Lung (tissue), 12 donors: Measurements from ENCODE around the gene PARD3. TPM values are rescaled to one million over a fixed set of nuclear protein-coding genes. Genes with fewer than 3 reads are reported as not detected.

Source experiments
- ATAC-seq: fragments of 200-7000 bp; cut with Tn5 transposase; one replicate; pipeline ENCODE4 v1.9.1; 2020; ENCODE audit warnings: moderate number of reproducible peaks; ENCODE audit not compliant: insufficient read depth, low FRiP score
- DNase-seq, 3 donors: peaks; one replicate each; pipeline ENCODE4 v3.0.0-alpha.2; 2013 to 2017
- H3K27ac ChIP-seq, 2 donors: one replicate each; pipeline ENCODE4 v1.5.1; 2013; ENCODE audit warnings: mild to moderate bottlenecking in 2 of 2, moderate library complexity in 2 of 2, control low read depth in 1 of 2, inconsistent platforms in 1 of 2, low read depth in 1 of 2, low read length in 1 of 2
- H3K27me3 ChIP-seq, 3 donors: one replicate each; pipeline ENCODE4 v1.5.1; 2013; ENCODE audit warnings: low read length in 2 of 3; ENCODE audit not compliant: control insufficient read depth in 3 of 3, insufficient read depth in 3 of 3
- H3K36me3 ChIP-seq, 4 donors: one replicate each; pipeline ENCODE4 v1.5.1; 2013; ENCODE audit warnings: low read length in 4 of 4, mild to moderate bottlenecking in 1 of 4, moderate library complexity in 1 of 4; ENCODE audit not compliant: control insufficient read depth in 4 of 4, insufficient read depth in 4 of 4
- H3K4me1 ChIP-seq, 5 donors: one replicate each; pipeline ENCODE4 v1.5.1; 2013; ENCODE audit warnings: low read length in 5 of 5, mild to moderate bottlenecking in 2 of 5, moderate library complexity in 1 of 5; ENCODE audit not compliant: control insufficient read depth in 5 of 5, insufficient read depth in 5 of 5
- H3K4me3 ChIP-seq: one replicate; pipeline ENCODE4 v1.5.1; 2013; ENCODE audit warnings: mild to moderate bottlenecking, control low read depth, moderate library complexity
- H3K9ac ChIP-seq, 2 donors: one replicate each; pipeline ENCODE4 v1.5.1; 2013; ENCODE audit warnings: low read length in 2 of 2, control low read depth in 1 of 2; ENCODE audit not compliant: insufficient read depth in 1 of 2
- H3K9me3 ChIP-seq, 4 donors: one replicate each; pipeline ENCODE4 v1.5.1; 2013; ENCODE audit warnings: low read length in 3 of 4, mild to moderate bottlenecking in 1 of 4, moderate library complexity in 1 of 4; ENCODE audit not compliant: control insufficient read depth in 4 of 4, insufficient read depth in 3 of 4
- CTCF ChIP-seq: IDR thresholded peaks from 2 replicates; pipeline ENCODE4 v1.5.1; 2012; ENCODE audit warnings: mild to moderate bottlenecking; ENCODE audit errors: control extremely low read depth, extremely low read depth
- WGBS, 2 donors: extraction: QIAGEN DNeasy Blood & Tissue Kit; methylation state at CpG; one replicate each; pipeline ENCODE4 v1.1.7; 2013; 5-methylcytosine and 5-hydroxymethylcytosine counted together
- polyA plus RNA-seq, 2 donors: library from polyadenylated mRNA; stranded (reverse); fragments of 200-250 nt; gene quantifications; one replicate each; pipeline ENCODE4 v1.2.1, GENCODE V29; 2013
- total RNA-seq, 2 donors: library from RNA; depleted of rRNA in 1 of 2; stranded (reverse); fragments of >200 nt in 1 of 2; gene quantifications; one replicate each; pipeline ENCODE4 v1.2.1, GENCODE V29; 2014 to 2021
- donor health status: control.
- donor health status: control.
- donor health status: Bipolar disorder and iron deficiency.
- donor health status: healthy.
- donor health status: DM: yes; HTN: yes; CAD: no.

PARD3 gene
- total and polyA plus RNA-seq, 4 donors: 10.3 to 69.2 (median 27.6) TPM

GRCh38 chr10:34378297-34378696, 436.8 kb downstream of the PARD3 start:
- H3K27ac ChIP-seq: no peak overlapping the region
- ATAC-seq: no peak
- no peaks in the 10 kb centered on the region for H3K27me3 ChIP-seq
- H3K36me3 ChIP-seq: peaks cover 3 to 10% (median 5%) of the 10 kb centered on the region in 4 donors
- H3K4me1 ChIP-seq: peaks cover 0 to 3% (median 0%) of the 10 kb centered on the region in 5 donors
- no peak for TF ChIP-seq CTCF
- DNase-seq: no peak
- no peak overlapping the region for H3K9ac ChIP-seq
- H3K9me3 ChIP-seq: peaks cover 0 to 2% (median 0%) of the 10 kb centered on the region in 4 donors
- H3K4me3 ChIP-seq: no peak overlapping the region

GRCh38 chr10:34377833-34378232, 437.3 kb downstream of the PARD3 start:
- 96 to 97% methylated on average over 5 of the region's 5 CpGs for WGBS, 2 donors
- Histone ChIP-seq H3K36me3 (peaks cover 3 to 10% (median 5%) of the 10 kb centered on the region in 4 donors), H3K9me3 (peaks cover 0 to 2% (median 0%) of the 10 kb centered on the region in 4 donors), H3K4me3 (no peak overlapping the region), H3K27ac (no peak overlapping the region), H3K4me1 (peaks cover 0 to 3% (median 0%) of the 10 kb centered on the region in 5 donors), H3K27me3 (no peaks in the 10 kb centered on the region), H3K9ac (no peak overlapping the region)
- no peak for TF ChIP-seq CTCF
- ATAC-seq (no peak), DNase-seq (no peak)

- TF ChIP-seq CTCF: no peak
- Histone ChIP-seq H3K36me3 (peaks cover 2 to 9% (median 5%) of the 10 kb centered on the region in 4 donors), H3K4me3 (no peak overlapping the region), H3K9ac (no peak overlapping the region), H3K27ac (no peak overlapping the region), H3K4me1 (no peaks in the 10 kb centered on the region), H3K9me3 (peaks cover 0 to 4% (median 0%) of the 10 kb centered on the region in 4 donors), H3K27me3 (no peaks in the 10 kb centered on the region)
- DNase-seq (no peak), ATAC-seq (no peak)
- WGBS, 2 donors: 67 to 78% methylated on average over 6 of the region's 6 CpGs
These were observed 440.6 kb downstream of the PARD3 start for GRCh38 chr10:34374356-34375045.

- H3K4me1 ChIP-seq: no peaks in the 10 kb centered on the region
- 86 to 89% methylated on average over 4 of the region's 4 CpGs for WGBS, 2 donors
- H3K4me3 ChIP-seq: no peak overlapping the region
- TF ChIP-seq CTCF: no peak
- ATAC-seq (no peak), DNase-seq (no peak)
- H3K9me3 ChIP-seq: peaks cover 0 to 4% (median 0%) of the 10 kb centered on the region in 4 donors
- no peaks in the 10 kb centered on the region for H3K27me3 ChIP-seq
- H3K27ac ChIP-seq: no peak overlapping the region
- no peak overlapping the region for H3K9ac ChIP-seq
- H3K36me3 ChIP-seq: peaks cover 2 to 9% (median 6%) of the 10 kb centered on the region in 4 donors
These were observed 441.9 kb downstream of the PARD3 start for GRCh38 chr10:34373211-34373610.
